Temporal lobe (tissue), 2 donors: ENCODE data around the gene DLEC1. TPM values are rescaled to one million over a fixed set of nuclear protein-coding genes. Genes with fewer than 3 reads are reported as not detected.

Source experiments
- small RNA-seq: library from RNA; depleted of rRNA; stranded (forward); fragments of <200 nt; gene quantifications from one replicate; pipeline ENCODE3, GENCODE V24; 2014; ENCODE audit warnings: low replicate concordance
- total RNA-seq: library from RNA; depleted of rRNA; stranded (reverse); fragments of >200 nt; gene quantifications from one replicate; pipeline ENCODE4 v1.2.3, GENCODE V29; 2014

DLEC1 gene
- total RNA-seq, 1 donor from 2014 or later = 0.74 TPM

Small RNA genes lying within 50 kb of the gene (small RNA-seq; reads per million reads assigned to genes)
- gene RF00019 = not detected

Other genes starting within 250 kb of the DLEC1 start
- 11.8 TPM for gene CTDSPL, start 177.3 kb upstream of the DLEC1 start, total RNA-seq
- gene VILL, start 48.4 kb upstream of the DLEC1 start, total RNA-seq = 9.1 TPM
- gene PLCD1, start 9.6 kb upstream of the DLEC1 start, total RNA-seq = 5.7 TPM
- gene ACAA1, start 97.9 kb downstream of the DLEC1 start, total RNA-seq = 22.1 TPM
- 6.4 TPM for gene MYD88, start 99.5 kb downstream of the DLEC1 start, total RNA-seq
- gene OXSR1, start 126.3 kb downstream of the DLEC1 start, total RNA-seq = 36.4 TPM
- gene SLC22A13, start 226.6 kb downstream of the DLEC1 start, total RNA-seq = under 0.01 TPM
- 0.25 TPM for gene SLC22A14, start 243.1 kb downstream of the DLEC1 start, total RNA-seq